B cell (primary cell): ENCODE measurements around the gene STAT5A. TPM values are rescaled to one million over a fixed set of nuclear protein-coding genes. Genes with fewer than 3 reads are reported as not detected.

ENCODE experiments used
- ATAC-seq: fragments of 200-7000 bp; cut with Tn5 transposase; one replicate; pipeline ENCODE4 v1.10.0; 2021; ENCODE audit warnings: low read depth, mild to moderate bottlenecking, moderate number of reproducible peaks, moderate library complexity
- CTCF ChIA-PET: fragments of 350-600 bp; sonication (Branson Sonifier 250); formaldehyde crosslinking; loops from one replicate; lab custom pipeline; 2021; ENCODE audit warnings: antibody characterized with exemption, inconsistent platforms; lab: Charles Lee
- POLR2A ChIA-PET: fragments of 350-600 bp; sonication (Branson Sonifier 250); formaldehyde crosslinking; loops from one replicate; lab custom pipeline; 2021; ENCODE audit warnings: antibody characterized with exemption; lab: Charles Lee
- DNase-seq: peaks from one replicate; pipeline ENCODE4 v3.0.0; 2013
- H2AFZ ChIP-seq: 2 replicates; pipeline ENCODE4 v1.6.1; 2012; ENCODE audit warnings: mild to moderate bottlenecking, low read depth, low read length; ENCODE audit not compliant: insufficient read depth, poor library complexity, severe bottlenecking
- H3K27ac ChIP-seq, 2 donors: 1 replicate in 1 of 2; 2 replicates in 1 of 2; pipeline ENCODE4 v1.5.1; 2012 to 2013; ENCODE audit warnings: low read length in 2 of 2, mild to moderate bottlenecking in 2 of 2, moderate library complexity in 1 of 2
- H3K27me3 ChIP-seq, 4 experiments: fragments of 200-600 bp in 1 of 4; sonication (generic) in 1 of 4; replicated peaks in 1 of 4; 1 replicate in 2 of 4; 2 replicates in 2 of 4; pipeline versions ENCODE4 v1.6.1 to v1.7.0; 2013 to 2016; ENCODE audit warnings: low read length in 3 of 4, mild to moderate bottlenecking in 2 of 4, mixed read lengths in 1 of 4, moderate library complexity in 1 of 4; ENCODE audit not compliant: insufficient read depth in 4 of 4, control insufficient read depth in 3 of 4; ENCODE audit errors: control extremely low read depth in 1 of 4
- H3K36me3 ChIP-seq, 2 experiments: replicated peaks in 1 of 2; 1 replicate in 1 of 2; 2 replicates in 1 of 2; pipeline versions ENCODE4 v1.6.1 to v1.7.1; 2013; ENCODE audit warnings: low read length in 1 of 2; ENCODE audit not compliant: insufficient read depth in 2 of 2, control insufficient read depth in 1 of 2; ENCODE audit errors: control extremely low read depth in 1 of 2, extremely low read depth in 1 of 2
- H3K4me1 ChIP-seq, 2 donors: fragments of 200-600 bp in 1 of 2; sonication (generic) in 1 of 2; 1 replicate in 1 of 2; 2 replicates in 1 of 2; pipeline versions ENCODE4 v1.5.1 to v1.6.1; 2013 to 2017; ENCODE audit warnings: low read length in 2 of 2; ENCODE audit not compliant: control insufficient read depth in 2 of 2, insufficient read depth in 2 of 2
- H3K4me2 ChIP-seq: replicated peaks from 2 replicates; pipeline ENCODE3; 2012; ENCODE audit warnings: mild to moderate bottlenecking, low read depth, low read length; ENCODE audit not compliant: poor library complexity, severe bottlenecking
- H3K4me3 ChIP-seq, 5 experiments: fragments of 200-600 bp in 1 of 5; sonication (generic) in 1 of 5; 1 replicate in 3 of 5; 2 replicates in 2 of 5; pipeline versions ENCODE4 v1.5.1 to v1.7.0; 2011 to 2016; ENCODE audit warnings: low read length in 4 of 5, mild to moderate bottlenecking in 4 of 5, low read depth in 2 of 5, control low read depth in 1 of 5, moderate library complexity in 1 of 5; ENCODE audit not compliant: insufficient read depth in 1 of 5; ENCODE audit errors: control extremely low read depth in 1 of 5, extremely low read depth in 1 of 5
- H3K79me2 ChIP-seq: fragments of 200-600 bp; sonication (generic); one replicate; pipeline ENCODE4 v1.6.0; 2016; ENCODE audit warnings: low read length; ENCODE audit not compliant: control insufficient read depth, insufficient read depth
- H3K9ac ChIP-seq: fragments of 200-600 bp; sonication (generic); 2 replicates; pipeline ENCODE4 v1.6.1; 2017; ENCODE audit warnings: mild to moderate bottlenecking, low read length, moderate library complexity
- H3K9me3 ChIP-seq, 3 donors: one replicate each; pipeline versions ENCODE4 v1.6.1 to v1.7.1; 2013; ENCODE audit warnings: low read length in 2 of 3; ENCODE audit not compliant: control insufficient read depth in 2 of 3, insufficient read depth in 1 of 3; ENCODE audit errors: control extremely low read depth in 1 of 3
- H4K20me1 ChIP-seq: 2 replicates; pipeline ENCODE4 v1.6.0; 2012; ENCODE audit warnings: mild to moderate bottlenecking, low read length; ENCODE audit not compliant: insufficient read depth, control insufficient read depth, poor library complexity, severe bottlenecking
- H3K27ac Mint-ChIP-seq: one replicate; pipeline ENCODE4 v1.8.0; 2021; ENCODE audit warnings: mixed read lengths
- H3K27me3 Mint-ChIP-seq: one replicate; pipeline ENCODE4 v1.8.0; 2021; ENCODE audit warnings: mixed read lengths
- H3K4me1 Mint-ChIP-seq: one replicate; pipeline ENCODE4 v1.8.0; 2021; ENCODE audit warnings: mixed read lengths
- H3K4me3 Mint-ChIP-seq: one replicate; pipeline ENCODE4 v1.8.0; 2021; ENCODE audit warnings: mixed read lengths
- H3K9me3 Mint-ChIP-seq: one replicate; pipeline ENCODE4 v1.8.0; 2022; ENCODE audit warnings: mixed read lengths; ENCODE audit not compliant: insufficient read depth
- CTCF ChIP-seq: fragments of 200-600 bp; IDR thresholded peaks from one replicate; pipeline ENCODE4 v1.8.0; 2022; ENCODE audit warnings: antibody characterized with exemption, mild to moderate bottlenecking
- EZH2 ChIP-seq: IDR thresholded peaks from 2 replicates; pipeline ENCODE4 v1.6.1; 2012; ENCODE audit warnings: borderline replicate concordance, low read depth, mild to moderate bottlenecking, moderate library complexity, low read length; ENCODE audit not compliant: insufficient read depth, poor library complexity, severe bottlenecking
- WGBS: methylation state at CpG from one replicate; pipeline ENCODE4 v1.1.5; 2013; ENCODE audit warnings: missing lambda C conversion rate; ENCODE audit not compliant: insufficient coverage; 5-methylcytosine and 5-hydroxymethylcytosine counted together
- intact Hi-C: fragments of 100-400 bp; cut with micrococcal nuclease; formaldehyde crosslinking; loops from one replicate; pipeline ENCODE4 v1.10.0; 2022
- polyA plus RNA-seq: library from polyadenylated mRNA; depleted of rRNA; stranded (reverse); fragments of >200 nt; gene quantifications from 2 replicates; pipeline ENCODE4 v1.2.3, GENCODE V29; 2012
- total RNA-seq, 2 donors: library from RNA; stranded (reverse); fragments of 120-200 nt in 1 of 2; gene quantifications; 1 replicate in 1 of 2; 2 replicates in 1 of 2; pipeline versions ENCODE4 v1.2.3 to v1.2.4, GENCODE V29; 2013 to 2022

STAT5A gene
- total and polyA plus RNA-seq, 2 donors (not counting 1 experiment from before 2014, with no cell fraction given): 48.8 to 110 TPM

- intact Hi-C loops: loop anchor here (1.0 to 2.0 kb wide), 3 partner anchors 10 to 128 kb away; no protein-coding TSS in a partner anchor
- Histone ChIP-seq H2AFZ (peak overlapping the region; percentile 60), H3K4me3 (peak overlapping the region in 3 of 5 experiments; percentile 29 to 64 (median 37)), H3K27me3 (no peaks in the 10 kb centered on the region), H3K36me3 (peaks cover 0 to 54% of the 10 kb centered on the region in 2 experiments), H3K4me1 (peaks cover 44 to 52% of the 10 kb centered on the region in 2 donors), H3K9ac (peak overlapping the region; percentile 56), H3K9me3 (no peaks in the 10 kb centered on the region), H3K4me2 (peak overlapping the region; percentile 95), H3K79me2 (no peaks in the 10 kb centered on the region), H4K20me1 (peaks cover 14% of the 10 kb centered on the region), H3K27ac (no peak overlapping the region)
- Mint-ChIP-seq H3K27ac (no peak overlapping the region), H3K4me3 (peak overlapping the region; percentile 66), H3K4me1 (peaks cover 48% of the 10 kb centered on the region), H3K27me3 (no peaks in the 10 kb centered on the region), H3K9me3 (no peaks in the 10 kb centered on the region)
- TF ChIP-seq CTCF (no peak), EZH2 (no peak)
- no peak for DNase-seq
- 8% methylated on average over 5 of the region's 5 CpGs for WGBS
- ATAC-seq: no peak
- POLR2A ChIA-PET: interaction anchor here (0.6 to 2.3 kb wide), 6 partner anchors 24 to 298 kb away, joined by 3 to 7 read pairs (median 6); partner anchors contain the start of gene STAT5A
- CTCF ChIA-PET: interaction anchor here (0.5 to 20.6 kb wide), 21 partner anchors 10 to 325 kb away, joined by 3 to 546 read pairs (median 4); partner anchors contain the start of gene STAT3
Measured at GRCh38 chr17:42312035-42312284, 23.7 kb downstream of the STAT5A start.
